T1000 (cell line): ENCODE data around the gene RNF6.

Source experiments
- DNase-seq: peaks from one replicate; lab custom pipeline; 2025; ENCODE audit warnings: mixed read lengths; lab: John Stamatoyannopoulos, UW

The RNF6 gene

DNA sequence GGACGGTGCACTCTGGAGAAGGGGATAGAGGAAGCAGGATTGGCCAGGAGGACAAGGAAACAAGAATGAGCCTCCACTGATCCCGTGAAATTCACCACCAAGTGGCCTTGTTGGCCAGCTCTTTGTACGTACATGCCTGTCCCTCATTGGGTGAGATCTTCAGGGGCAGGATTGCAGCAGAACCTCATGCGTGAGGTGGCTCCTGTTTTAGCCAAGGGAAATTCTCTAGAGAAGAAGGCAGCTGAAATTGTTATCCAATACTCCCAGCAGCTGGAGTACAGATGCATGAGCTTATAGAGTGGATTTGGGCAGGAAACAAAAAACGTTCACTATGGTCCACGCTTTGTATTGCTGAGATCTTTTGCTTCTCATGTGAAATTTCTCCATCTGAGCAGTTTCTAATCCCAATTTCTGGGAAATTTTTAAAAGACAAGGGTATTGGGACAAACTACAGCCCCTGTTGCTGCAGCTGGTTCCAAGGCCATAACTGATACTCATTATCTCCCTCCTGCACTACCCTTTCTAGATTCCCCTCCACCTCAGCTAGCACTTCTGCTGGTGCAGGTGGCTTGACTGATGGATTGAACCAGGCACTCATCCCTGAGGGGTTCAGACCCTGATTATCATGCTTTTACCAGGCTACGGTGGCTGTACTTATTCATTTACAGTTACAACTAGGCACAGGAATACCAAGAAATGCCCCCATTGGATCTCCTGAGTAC is 3.9 kb upstream of the RNF6 start:
- no peak for DNase-seq

DNA sequence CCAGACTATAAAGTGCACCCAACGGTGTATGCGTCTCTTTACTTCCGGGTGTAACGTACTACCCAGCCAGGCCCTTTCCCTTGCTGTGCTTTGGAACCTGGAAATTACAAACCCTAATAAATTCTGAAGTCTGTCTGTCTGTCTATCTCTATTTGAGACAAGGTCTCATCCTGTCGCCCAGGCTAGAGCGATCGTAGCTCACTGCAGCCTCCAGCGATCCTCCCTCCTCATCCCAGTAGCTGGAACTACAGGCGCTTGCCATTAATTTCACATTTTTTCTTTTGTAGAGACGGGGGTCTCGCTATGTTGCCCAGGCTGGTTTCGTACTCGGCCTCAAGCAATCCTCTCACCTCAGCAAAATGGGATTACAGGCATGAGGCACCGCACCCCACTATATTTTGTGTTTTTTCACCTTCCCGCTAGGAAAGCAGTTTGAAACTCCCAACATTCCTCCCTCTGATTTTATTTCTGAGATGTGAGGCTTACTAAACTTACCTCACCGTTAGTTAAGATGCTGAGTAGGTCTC is 469 bp upstream of the RNF6 start:
- DNase-seq, result no peak

DNA sequence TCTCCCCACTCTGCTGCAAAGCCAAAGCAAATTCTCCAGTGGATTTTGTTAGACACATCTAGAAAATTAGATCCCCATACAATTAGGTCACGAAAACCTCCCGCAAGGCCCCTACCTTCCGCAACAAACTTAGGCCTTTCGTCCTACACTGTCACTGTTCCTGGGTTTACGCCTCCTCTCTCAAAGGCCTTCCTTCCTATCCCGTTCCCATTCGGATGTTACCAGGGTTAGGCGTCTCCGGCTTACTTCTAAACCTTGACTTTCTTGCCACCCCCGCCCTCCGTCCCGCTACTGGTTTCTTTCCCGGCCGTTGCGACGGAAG is 754 bp downstream of the RNF6 start:
- no peak for DNase-seq

DNA sequence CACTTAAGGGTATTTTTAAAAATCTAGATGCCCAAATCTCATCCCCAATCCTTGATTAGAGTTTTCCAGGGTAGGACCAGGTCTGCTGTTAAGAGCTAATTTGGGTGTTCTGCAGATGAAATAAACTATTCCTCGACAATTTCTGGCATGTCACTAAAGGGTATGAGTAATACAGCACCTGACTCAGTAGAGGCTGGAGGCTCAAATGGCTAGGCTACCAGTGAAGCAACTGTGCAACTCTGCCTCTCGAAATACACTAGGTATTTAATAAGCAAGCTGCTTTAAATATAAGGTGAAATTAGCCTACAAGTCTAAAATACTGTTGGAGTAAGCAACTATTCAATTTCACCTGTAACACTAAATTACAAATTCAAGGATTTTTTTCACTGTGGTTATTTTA is 1.5 kb downstream of the RNF6 start:
- no peak for DNase-seq

DNA sequence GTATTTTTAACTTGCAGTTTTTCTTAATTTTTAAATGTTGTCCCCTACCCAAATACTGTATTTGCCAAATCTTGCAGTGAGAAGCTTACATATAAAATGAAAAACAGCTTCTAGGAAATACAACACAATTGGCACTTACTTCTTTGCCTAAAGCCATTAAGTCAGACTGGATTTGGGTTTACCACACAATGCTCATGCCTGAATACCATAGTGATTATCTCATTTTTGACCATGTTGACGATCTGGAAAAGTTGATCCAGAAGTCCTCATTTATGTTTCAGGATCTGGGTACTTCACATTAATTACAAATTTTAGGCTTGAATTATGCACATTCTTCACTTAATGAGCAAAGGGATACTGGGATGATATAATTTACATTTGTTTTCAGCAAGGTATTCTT is 2.4 kb downstream of the RNF6 start:
- DNase-seq, result no peak

DNA sequence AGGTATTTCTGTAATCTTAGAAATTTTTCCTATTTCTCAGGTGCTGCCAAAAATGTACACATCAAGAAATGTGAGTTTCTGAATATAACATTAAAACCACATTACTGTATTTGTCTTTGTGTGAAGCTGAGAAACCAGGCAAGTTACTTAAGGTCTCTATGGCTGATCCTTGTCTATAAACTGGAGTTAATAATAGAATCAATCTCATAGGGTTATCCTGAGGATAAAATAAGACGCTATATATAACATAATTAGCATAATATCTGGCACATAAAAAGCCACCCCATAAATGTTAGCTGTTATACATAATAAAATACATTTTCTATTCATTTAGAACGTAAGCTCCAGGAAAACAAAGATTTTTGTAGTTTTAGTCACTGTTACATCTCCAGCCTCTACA is 6.1 kb downstream of the RNF6 start:
- no peak for DNase-seq

DNA sequence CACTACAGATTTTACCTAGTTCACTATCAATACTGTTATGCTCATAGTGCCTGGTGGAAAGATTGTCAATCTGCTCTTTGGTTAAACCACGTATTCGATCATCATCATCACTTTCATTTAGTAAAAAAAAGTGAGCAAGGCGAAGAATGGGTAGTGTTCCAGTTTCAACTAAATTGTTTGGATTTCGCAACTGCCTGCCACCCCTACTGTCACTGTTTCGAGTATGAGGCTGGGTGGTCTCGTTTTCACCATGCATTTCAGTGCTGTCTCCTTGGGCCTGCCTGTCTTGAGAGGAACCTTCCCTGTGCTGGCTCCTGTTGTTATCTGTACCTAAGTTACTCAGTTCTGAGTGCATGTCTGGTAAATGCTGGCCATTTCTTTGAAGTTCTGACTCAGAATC is 8.1 kb downstream of the RNF6 start:
- DNase-seq, result no peak

DNA sequence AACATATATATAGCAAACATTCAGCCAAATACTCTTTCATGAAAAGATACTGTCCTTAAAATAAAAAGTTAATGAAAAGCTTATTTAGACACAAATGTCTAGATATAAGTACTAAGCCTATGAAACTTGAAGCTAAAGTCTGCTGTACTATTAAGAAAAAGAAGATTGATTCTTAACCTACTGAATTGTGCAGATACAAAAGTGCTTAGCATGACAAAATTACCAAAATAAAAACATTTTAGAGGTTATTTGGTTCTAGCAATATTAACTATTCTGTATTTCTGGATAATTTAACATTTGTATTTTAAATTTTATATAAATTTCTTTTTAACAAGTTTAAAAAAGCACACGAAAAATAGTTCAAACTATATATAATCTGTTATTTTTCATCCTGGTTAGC is 8.8 kb downstream of the RNF6 start:
- no peak for DNase-seq

DNA sequence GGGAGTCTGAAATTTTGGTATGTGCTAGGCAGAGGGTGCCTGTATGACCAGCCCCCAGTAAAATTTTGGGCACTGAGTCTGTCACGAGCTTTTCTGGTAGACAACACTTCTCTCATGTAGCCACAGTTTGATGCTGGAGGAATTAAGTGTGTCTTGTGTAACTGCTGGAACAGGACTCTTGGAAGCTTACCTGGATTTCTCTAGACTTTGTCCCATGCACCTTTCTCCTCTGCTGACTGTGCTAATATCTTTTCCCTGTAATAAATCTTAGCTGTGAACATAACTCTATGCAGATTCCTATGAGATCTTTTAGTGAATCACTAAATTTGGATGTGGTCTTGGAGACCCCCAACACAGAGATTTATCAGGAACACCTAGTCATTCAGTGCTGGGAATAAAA is 13.8 kb downstream of the RNF6 start:
- no peak for DNase-seq

DNA sequence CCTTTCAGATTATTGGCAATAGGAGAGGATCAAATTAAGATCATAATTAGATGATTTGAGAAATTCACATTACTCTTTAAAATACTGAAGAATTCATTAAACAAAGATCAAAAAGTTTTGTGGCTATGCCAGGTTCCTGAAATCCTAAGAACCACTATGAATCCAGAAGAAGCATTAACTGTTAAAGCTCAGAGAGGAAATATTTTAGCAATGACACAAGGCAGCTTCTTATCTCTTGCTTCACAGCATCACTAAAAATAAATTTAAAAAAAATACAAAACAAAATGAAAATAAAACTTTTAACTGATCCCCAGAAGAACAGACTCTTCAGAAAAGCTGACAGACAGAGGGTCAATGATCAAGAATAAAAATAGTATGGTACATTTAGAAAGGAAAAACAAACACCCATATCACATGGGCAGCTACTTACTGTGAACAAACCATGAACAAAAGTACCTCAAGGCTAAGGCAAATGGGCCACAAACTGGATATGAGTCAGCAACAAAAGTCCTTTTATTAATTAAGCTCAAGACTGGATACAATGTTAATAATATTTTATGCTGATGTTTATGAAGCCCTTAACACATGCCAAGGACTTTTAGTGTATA is 19.6 kb downstream of the RNF6 start:
- no peak for DNase-seq

DNA sequence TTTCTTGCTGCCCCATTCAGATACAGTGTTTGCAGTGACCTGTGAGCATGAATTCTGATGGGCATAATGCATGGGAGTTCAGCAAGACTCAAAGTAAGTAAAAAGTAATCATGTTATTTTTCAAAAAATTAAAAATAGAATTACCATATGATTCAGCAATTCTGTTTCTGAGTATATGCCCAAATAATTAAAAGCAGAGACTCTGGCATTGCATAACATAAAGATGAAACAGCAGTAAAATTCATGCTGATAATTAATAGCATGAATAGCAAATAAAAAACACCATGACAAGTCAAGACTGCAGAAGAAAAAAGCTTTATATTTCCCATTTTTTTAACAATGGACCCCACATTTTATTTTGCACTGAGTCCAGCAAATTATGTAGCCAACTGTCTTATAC is 21.3 kb downstream of the RNF6 start:
- no peak for DNase-seq

DNA sequence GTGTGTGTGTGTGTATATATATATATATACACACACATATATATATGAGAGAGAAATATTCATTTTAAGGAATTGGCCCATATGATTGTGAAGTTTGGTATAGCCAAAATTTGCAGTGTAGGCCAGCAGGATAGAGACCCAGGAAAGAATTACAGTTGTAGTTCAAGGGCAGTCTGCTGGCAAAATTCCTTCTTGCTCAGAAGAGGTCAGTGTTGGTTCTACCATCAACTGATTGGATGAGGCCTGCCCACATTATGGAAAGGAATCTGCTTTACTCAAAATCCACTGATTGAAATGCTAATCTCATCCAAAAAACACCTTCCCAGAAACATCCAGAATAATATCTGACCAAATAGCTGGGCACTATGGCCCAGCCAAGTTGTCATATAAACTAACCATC is 24.0 kb downstream of the RNF6 start:
- DNase-seq, result no peak

DNA sequence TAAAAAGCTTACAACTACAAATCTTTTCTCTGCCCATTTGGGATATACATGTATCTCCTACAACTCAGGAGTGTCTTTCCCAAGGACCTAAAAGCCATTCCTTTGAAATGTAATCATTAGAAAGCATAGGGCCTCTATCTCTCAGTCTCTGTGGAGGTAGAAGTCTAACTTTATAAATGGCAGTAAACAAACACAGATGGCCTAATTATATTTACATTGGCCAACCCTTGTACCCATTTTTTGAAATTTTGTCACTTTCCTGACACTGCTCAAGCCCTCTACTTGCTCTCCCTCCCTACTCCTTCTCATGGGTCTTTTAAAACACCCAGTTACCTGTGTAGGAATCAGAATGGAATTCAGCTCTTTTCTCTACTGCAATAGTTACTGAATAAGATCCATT is 24.8 kb downstream of the RNF6 start:
- no peak for DNase-seq

DNA sequence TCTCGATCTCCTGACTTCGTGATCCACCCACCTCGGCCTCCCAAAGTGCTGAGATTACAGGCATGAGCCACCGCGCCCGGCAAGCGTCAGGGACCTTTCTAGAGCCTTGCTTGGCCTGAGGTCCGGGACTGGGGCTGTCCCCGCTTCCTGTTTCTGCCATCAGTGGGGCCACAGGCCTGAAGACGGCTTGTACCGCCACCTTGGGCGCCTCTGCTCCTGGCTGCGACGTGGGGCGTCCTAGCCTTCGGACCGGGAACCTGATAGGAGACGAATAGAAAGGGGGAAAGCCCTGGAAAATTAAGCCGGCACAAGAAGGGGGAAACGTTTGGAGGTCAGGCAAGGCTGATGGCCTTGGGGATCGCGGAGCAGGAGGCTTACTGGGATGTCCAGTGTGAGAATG is 35.1 kb downstream of the RNF6 start:
- no peak for DNase-seq

DNA sequence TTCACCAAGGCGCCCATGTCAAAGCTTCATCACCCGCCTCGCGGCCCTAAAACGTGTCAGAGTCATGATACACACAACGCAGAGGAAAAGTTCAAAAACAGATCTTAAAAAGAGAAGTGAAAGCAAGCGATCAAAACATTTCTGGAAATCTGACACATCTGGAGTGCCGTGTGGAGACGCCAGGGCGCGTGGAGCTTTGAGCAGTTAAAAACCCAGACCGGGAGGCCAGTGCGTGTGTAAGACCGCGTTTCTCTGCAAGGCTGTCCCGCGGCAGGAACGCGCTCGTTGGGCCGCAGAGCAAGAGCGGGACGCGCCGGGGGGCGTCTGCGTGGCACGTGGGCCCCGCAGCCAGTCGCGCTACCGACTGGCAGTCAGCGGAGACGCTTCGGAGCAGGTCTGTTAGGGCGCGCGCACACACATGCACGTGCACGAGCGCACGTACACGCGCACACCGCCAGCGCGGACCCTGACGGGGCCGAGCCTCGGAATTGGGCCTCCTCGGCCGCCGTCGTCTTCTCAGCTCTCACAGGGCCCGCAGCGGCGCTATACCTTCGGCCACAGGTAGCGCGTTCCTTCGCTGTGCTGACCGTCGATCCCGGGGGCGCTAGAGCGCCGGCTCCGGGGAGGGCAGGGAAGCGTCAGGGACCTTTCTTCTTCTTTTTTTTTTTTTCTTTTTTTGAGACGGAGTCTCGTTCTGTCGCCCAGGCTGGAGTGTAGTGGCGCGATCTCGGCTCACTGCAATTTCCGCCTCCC is 35.8 kb downstream of the RNF6 start:
- peak; percentile 58 for DNase-seq

DNA sequence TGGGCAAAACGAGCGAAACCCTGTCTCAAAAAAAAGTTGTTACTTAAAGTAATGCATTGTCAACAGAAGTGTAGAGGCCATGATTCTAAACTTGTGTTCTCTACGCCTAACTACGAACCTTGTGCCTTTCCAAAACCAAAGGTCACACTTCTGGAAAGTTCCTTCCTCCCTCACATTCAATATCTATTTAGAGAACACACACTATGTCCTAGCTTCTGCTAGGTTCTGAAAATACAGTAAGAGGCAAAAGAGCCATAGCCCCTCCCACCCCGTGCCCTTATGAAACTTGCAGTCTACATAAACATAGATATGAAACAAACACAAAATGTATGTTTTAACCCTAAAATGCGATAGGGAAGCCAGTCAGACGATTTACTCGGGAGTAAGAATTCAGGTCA is 36.4 kb downstream of the RNF6 start:
- no peak for DNase-seq

DNA sequence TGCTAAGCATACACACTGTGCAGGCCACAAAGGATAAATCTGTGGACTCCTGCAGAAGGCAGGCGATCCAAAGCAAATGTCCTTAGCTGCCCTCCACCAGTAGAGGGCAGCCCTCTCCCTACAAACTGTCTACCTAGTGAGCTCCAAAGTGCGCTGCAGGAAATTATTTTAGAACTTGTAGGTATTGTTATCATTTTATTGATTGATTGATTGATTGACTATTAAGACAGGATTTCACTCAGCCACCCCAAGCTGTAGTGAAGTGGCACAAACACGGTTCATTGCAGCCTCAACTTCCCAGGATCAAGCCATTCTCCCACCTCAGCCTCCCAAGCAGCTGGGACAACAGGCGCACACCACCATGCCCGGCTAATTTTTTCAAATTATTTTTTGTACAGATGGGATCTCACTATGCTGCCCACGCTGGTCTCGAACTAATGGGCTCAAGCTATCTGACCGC is 37.3 kb downstream of the RNF6 start:
- DNase-seq, result no peak

DNA sequence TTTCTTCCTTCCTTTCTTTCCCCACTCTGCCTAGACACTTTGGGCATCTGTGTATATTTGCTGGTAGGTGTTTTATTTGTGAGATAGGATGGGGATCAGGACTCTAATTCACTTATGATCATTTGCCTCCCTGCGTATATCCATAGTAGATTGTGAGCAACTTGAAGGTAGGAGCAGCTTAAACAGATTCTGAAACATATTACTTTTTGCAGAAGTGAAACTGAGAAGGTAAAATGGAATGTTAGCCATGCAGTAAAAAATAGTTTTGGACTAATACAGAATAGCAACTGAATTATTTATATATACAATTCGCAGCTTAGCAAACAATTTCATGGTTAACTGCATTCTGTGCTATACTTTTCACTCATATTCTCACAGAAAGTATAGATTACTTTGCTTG is 38.7 kb downstream of the RNF6 start:
- no peak for DNase-seq

DNA sequence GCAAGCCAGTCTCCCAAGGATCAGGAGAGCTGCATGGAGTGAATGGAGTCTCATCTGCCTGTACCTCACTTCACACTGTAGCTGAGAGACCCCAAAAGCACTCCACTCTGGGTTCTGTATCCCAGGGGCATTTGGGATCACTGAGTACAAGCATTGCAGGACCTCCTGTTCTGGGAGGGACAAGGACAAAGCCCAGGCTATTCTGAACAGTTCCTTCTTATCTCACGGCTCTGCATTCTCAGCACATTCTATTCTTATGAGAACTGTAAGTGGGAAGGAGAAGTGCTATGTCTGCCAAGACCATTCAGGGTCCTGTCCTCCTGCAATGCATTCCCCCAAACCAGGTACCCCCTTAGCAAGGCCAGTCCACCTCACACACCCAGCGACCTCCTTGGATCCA is 42.8 kb downstream of the RNF6 start:
- DNase-seq, result no peak

DNA sequence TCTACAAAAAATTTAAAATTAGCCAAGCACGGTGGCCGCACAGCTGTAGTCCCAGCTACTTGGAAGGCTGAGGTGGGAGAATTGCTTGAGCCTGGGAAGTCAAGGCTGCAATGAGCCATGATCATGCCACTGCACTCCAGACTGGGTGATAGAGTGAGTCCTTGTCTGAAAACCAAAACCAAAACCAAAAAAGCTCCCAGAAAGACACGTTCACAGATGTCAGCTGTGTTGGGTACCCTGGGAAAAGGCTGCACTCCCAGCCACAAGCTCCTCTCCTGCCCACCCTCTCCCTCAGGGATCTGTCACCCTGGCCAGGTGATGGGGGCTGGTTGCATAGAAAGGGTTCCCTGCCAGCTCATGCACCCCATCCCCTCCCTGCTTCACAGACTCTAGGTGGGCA is 53.3 kb downstream of the RNF6 start:
- no peak for DNase-seq

DNA sequence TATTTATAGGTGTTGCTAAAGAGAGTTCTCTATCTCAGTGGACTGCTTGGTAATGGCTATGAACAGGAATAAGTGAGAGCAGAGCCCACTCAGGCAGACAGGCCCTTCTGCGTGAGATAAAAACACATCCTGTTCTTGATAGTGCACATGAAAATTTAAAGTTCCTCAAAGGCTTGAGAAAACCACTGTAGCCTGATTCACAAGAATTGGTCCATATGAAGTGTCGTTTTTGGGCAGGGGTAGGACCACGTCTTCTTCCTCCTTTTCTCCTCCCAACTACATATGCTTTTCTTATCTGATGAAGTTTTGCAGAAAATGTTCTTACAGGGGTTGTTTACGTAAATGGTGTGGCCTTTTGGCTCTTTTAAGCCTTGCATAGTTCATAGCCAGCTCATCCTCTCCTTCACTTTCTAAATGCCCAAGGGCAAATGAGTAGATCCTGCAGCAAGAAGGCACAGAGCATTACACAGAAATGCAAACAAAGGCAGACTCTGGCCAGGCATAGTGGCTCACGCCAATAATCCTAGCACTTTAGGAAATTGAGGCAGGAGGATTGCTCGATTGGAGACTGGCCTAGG is 53.8 kb downstream of the RNF6 start:
- DNase-seq, result no peak

DNA sequence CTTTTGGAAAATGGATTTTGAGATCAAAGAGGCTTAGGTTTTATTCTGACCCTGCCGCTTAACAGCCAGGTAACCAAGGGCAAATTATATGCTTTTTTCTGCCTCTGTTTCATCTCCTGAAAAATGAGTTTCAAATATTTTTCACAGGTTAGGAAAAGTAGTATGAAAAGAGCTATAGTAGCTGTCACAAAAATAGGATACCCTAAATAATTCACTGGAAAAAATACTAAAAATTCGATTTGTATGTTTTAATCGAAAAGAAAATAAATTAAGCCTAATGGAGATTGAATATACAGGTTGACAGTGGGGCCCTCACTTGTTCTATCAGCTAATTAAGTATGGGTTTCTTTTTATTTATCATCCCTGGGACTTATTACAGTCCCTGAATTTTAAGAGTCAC is 58.3 kb downstream of the RNF6 start:
- no peak for DNase-seq
